Stimulated activated naive CD8-positive, alpha-beta T cell treated with anti-CD3 and anti-CD28 coated beads, Interleukin-15, amount 100 ng/mL, for 72 hours (primary cell): ENCODE measurements around the gene TARP.
A peak's percentile ranks its signal among the peaks of the same experiment; 100 is the strongest.
"Not testable (repeated sequence)": the region's sequence is repeated elsewhere in the genome, so short reads cannot be mapped to it uniquely, and the experiment has no call there.

Source experiments
- ATAC-seq: fragments of 150-1000 bp; cut with Tn5 transposase; 2 replicates; pipeline ENCODE4 v1.10.0; 2021; ENCODE audit warnings: mild to moderate bottlenecking, moderate library complexity
- DNase-seq, 2 donors: peaks; one replicate each; pipeline ENCODE4 v3.0.0; 2021 to 2022
- H3K27ac Mint-ChIP-seq, 2 donors: one replicate each; pipeline ENCODE4 v1.8.0; 2022; ENCODE audit warnings: mild to moderate bottlenecking in 2 of 2, mixed read lengths in 2 of 2, moderate library complexity in 2 of 2
- H3K27me3 Mint-ChIP-seq: one replicate; pipeline ENCODE4 v1.8.0; 2022; ENCODE audit warnings: mixed read lengths
- H3K4me1 Mint-ChIP-seq: one replicate; pipeline ENCODE4 v1.8.0; 2022; ENCODE audit warnings: mild to moderate bottlenecking, mixed read lengths
- H3K4me3 Mint-ChIP-seq, 2 donors: one replicate each; pipeline ENCODE4 v1.8.0; 2022; ENCODE audit warnings: mild to moderate bottlenecking in 2 of 2, mixed read lengths in 2 of 2, moderate library complexity in 1 of 2
- H3K9me3 Mint-ChIP-seq, 2 donors: one replicate each; pipeline ENCODE4 v1.8.0; 2022; ENCODE audit warnings: mixed read lengths in 2 of 2

Gene TARP

DNA sequence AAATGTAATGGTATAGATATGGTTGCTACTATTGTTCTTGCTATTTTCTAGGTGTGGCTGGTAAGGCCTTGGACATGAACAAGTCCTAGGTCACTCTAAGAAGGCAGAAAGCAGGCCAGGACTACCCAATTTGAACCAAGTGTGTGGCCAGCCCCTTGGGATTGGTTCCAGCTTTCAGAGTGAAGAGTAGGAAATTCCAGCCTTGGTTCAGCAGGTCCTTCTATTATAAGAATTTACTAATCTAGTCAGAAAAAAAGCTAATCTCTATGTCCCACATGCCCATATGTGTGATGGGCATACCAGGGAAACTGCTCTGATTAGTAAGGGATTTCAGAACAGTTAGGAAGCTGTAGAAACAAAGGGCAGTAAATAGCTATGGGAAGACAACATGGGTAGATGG is 7.8 kb upstream of the TARP start:
- no peak overlapping the region for H3K4me3 Mint-ChIP-seq
- H3K9me3 Mint-ChIP-seq = no peaks in the 10 kb centered on the region
- H3K27ac Mint-ChIP-seq = no peak overlapping the region
- H3K4me1 Mint-ChIP-seq = no peaks in the 10 kb centered on the region
- DNase-seq = no peak
- no peak for ATAC-seq
- H3K27me3 Mint-ChIP-seq = no peaks in the 10 kb centered on the region

DNA sequence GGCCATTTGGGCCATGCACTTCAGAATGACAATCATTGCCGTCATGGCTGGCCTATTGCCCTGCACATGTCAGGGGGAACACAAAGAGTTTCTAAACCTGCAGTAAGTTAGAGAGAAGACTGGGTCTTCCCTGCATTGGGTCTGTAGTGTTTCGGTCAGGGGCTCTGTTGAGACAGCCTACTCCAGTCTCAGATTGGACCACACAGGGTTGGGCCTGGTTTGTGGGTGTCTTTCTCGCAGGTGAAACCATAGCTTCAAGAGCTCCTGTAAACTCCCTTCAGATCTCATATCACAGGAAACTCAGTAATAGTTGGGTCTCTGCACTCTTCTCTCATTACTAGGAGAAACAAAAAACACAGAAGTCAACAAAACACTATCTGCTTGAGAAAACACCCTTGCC is 7.3 kb upstream of the TARP start:
- Mint-ChIP-seq H3K27me3 (no peaks in the 10 kb centered on the region), H3K9me3 (no peaks in the 10 kb centered on the region), H3K4me1 (no peaks in the 10 kb centered on the region), H3K4me3 (no peak overlapping the region), H3K27ac (no peak overlapping the region)
- ATAC-seq = no peak
- DNase-seq = no peak

DNA sequence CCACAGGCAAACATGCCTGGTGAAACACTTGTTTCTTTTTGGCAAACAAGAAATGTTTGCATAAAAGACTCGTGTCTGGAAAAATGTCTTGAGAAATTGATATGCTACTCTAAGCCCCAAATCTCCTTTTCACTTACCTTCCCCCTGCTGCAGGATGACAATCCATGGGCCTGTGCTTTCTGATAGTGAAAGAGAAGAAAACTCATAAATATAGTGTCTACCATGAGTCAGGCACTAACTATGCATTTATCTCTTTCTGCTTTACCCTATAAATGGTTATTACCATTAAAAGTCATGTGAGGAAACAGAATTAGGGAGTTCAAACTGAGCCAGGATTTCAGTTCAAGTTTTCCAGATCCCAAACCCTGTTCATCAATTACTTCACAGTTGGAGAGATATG is 6.6 kb upstream of the TARP start:
- ATAC-seq (no peak), DNase-seq (no peak)
- Mint-ChIP-seq H3K27me3 (no peaks in the 10 kb centered on the region), H3K4me3 (no peak overlapping the region), H3K9me3 (no peaks in the 10 kb centered on the region), H3K27ac (no peak overlapping the region), H3K4me1 (no peaks in the 10 kb centered on the region)

DNA sequence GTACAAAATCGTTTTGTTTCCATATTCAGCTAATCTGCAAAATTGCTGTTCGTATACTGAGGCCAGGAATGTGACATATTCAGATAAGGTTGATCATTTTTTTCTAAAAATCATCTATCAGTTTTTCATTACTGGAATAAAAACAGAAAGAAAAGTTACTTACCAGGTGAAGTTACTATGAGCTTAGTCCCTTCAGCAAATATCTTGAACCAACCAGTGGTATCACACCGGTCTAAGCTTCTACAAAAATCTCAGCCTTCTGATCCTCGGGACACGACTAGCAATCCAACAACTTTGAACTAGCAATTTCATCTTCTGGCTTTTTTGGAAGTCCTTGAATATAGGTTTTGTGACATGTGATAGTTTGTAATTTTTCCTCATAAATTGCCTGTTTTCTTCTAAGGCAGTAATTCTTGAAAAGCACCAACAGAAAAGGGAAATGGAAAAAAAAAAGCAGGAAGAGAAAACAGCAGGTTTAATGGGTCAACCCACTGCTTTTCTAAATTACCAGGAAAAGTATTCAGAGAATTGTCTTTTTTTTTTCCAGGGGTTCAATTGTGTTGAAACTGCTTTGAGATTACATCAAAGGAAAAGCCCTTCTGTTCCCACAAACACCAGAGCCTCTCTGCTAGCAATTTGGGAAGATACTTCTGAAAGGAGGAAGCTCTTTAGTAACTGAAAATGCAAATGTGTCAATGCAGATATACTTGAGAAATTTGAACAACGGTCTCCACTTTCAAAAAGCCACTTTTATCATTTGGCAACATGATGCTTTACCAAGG is 2.9 kb upstream of the TARP start:
- no peaks in the 10 kb centered on the region for H3K4me1 Mint-ChIP-seq
- no peaks in the 10 kb centered on the region for H3K9me3 Mint-ChIP-seq
- H3K4me3 Mint-ChIP-seq = peak overlapping the region in 1 of 2 donors; percentile 51
- ATAC-seq = no peak
- DNase-seq = no peak
- H3K27me3 Mint-ChIP-seq = no peaks in the 10 kb centered on the region
- peak overlapping the region in 1 of 2 donors; percentile 81 for H3K27ac Mint-ChIP-seq

DNA sequence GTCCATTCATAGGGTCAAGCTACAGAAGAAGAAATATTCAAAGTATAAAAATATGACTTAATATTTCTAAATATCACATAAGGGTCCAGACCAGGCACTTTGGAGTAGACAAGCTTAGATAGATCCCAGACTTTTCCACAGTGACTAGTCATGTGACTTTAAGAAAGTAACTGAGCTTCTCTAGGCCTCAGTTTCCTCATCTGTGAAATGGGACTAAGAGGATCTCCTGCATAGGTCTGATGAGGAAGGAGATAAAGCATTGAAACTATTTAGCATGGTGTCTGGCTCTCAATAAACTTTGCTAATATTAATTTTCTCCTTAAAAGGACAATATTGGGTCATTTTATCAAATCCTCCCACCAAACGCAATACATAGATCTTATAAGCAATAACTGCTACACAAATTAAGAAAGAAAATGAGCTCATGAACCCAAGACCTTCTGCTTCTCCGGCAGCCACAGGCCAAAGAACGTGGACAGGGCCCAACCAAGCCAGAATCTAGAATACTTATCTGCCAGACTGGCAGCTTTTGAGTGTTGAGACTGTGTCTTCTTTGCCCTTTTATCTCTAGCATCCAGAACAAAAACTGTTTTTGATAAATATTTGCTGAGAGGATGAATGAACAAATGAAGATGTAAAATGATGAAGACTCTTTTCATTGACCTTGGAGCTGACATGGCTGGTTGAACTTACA is 1.6 kb upstream of the TARP start:
- H3K27me3 Mint-ChIP-seq = no peaks in the 10 kb centered on the region
- H3K27ac Mint-ChIP-seq = no peak overlapping the region
- no peak for ATAC-seq
- H3K4me3 Mint-ChIP-seq = peak overlapping the region in 1 of 2 donors; percentile 15
- H3K9me3 Mint-ChIP-seq = no peaks in the 10 kb centered on the region
- no peak for DNase-seq
- no peaks in the 10 kb centered on the region for H3K4me1 Mint-ChIP-seq

DNA sequence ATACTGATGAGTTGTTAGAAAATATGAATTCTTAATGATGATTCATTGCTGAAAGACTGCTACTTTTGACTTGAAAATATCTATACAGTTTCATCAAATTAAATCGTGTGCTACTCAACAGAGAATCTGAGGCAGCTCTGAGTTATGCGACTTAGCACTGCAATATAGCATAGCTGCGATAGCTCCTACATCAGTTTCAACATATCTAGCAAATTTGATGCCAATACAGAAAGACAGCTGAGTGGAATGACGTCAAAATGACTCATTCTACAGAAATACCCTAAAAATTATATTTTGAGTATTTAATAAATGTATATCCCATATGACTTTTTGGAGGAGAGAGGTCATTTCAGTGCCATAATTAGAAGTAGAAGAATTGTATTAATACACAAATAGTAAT is 1.1 kb upstream of the TARP start:
- no peak overlapping the region for H3K4me3 Mint-ChIP-seq
- no peak for DNase-seq
- H3K27me3 Mint-ChIP-seq = no peaks in the 10 kb centered on the region
- no peaks in the 10 kb centered on the region for H3K4me1 Mint-ChIP-seq
- H3K27ac Mint-ChIP-seq = no peak overlapping the region
- H3K9me3 Mint-ChIP-seq = no peaks in the 10 kb centered on the region
- ATAC-seq = no peak

DNA sequence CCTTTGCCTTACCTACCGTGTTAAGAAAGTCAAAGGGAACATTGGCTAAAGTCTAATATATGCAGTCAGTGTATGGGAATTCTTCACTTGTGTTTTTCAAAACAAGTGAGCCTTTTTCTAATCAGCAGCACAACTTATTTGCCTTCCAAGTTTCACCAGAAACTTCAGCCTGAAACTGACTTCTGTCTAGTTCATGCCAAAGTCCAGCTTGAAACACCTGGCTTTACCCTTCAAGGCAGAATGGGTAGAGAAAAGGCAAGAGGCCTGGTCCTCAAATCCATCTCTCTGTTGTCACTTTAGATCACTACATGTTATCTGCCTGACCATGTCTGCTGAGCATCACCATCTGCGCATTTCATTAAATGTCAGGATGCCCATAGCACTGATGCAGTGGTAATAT is 3.0 kb downstream of the TARP start:
- ATAC-seq, H3K27me3 Mint-ChIP-seq, DNase-seq, H3K9me3 Mint-ChIP-seq, H3K4me3 Mint-ChIP-seq, H3K4me1 Mint-ChIP-seq, H3K27ac Mint-ChIP-seq: not testable (repeated sequence)

DNA sequence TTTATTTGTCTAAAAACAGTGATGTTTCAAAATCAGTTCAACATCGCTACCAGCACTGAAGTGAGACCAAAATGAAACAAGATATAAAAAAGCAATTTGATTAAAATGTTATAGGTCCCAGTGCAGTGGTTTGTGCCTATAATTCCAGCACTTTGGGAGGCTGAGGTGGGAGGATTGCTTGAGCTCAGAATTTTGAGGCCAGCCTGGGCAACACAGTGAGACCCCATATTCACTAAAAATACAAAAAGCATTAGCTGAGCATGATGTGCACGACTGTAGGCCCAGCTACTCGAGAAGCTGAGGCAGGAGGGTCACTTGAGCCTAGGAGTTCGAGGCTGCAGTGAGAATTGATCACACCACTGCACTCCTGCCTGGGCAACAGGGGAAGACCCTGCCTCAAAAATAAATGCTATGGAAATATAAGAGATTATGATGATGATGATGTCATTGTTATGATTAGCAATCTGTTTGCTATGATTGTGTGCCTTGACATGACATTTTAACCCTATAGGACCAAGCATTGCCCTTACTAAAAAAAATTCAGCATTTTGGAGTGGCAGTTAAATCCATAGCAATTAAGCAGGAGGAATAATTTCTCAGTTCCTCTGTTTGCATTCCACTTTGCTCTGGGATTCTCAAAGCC is 3.6 kb downstream of the TARP start:
- not testable (repeated sequence) for H3K4me3 Mint-ChIP-seq, H3K27me3 Mint-ChIP-seq, H3K27ac Mint-ChIP-seq, ATAC-seq, H3K9me3 Mint-ChIP-seq, H3K4me1 Mint-ChIP-seq, DNase-seq

DNA sequence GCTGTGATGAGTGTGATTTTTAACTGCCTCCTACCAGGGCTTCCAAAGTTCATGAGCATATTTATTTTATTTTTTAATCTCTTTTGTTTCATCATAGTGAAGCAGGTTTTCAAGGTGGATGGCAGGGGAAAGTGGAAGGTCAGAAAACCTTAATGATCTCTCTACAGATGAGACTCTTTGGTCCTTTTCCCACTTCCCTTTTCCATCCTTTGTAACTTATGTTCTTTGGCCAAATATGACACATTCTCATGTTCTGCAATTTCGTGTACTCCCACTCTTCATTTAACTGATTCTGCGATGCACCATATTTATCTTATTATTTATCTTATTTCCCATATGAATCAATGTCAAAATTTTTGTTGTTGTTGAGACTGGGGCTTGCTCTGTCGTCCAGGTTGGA is 7.5 kb downstream of the TARP start:
- H3K4me1 Mint-ChIP-seq, H3K4me3 Mint-ChIP-seq, H3K9me3 Mint-ChIP-seq, DNase-seq, H3K27ac Mint-ChIP-seq, H3K27me3 Mint-ChIP-seq, ATAC-seq: not testable (repeated sequence)

DNA sequence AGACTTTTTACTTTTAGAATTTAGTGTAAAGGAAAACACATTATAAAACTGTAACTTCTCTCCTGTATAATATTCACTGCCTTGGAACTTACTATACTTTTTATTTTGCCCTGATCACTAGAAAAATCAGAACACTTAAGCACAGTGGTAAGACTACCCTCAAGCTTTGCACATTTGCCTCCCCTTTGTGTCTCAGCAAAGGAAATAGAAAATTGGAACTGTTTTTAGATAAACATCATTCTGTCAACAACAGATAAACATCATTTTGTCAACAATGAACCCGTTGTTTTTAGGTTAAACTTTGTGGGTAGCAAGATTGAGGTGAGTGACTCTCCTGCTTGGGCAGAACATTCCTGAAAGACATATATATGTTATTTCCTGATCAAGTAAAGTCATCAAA is 8.8 kb downstream of the TARP start:
- DNase-seq, H3K27ac Mint-ChIP-seq, ATAC-seq, H3K9me3 Mint-ChIP-seq, H3K27me3 Mint-ChIP-seq, H3K4me3 Mint-ChIP-seq, H3K4me1 Mint-ChIP-seq: not testable (repeated sequence)

DNA sequence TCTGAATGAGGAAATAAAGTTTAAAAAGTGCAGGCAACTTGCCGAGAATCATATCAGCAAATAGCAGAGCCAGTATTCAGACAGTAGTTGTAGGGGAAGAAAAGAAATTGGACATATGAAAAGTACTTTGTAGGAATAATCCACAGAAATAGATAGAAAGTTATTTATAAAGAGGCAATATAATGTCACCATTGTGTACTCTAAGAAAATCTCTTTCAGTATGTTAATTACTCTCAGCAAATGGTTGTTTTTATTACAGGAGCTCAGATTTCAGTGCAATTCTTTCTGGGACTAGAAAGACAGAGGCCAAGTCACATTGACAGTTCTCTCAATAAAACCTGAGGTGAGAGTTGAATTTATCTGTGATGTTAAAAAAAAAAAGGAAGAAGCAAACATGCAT is 10.2 kb downstream of the TARP start:
- not testable (repeated sequence) for H3K27ac Mint-ChIP-seq, H3K4me1 Mint-ChIP-seq, H3K4me3 Mint-ChIP-seq, H3K9me3 Mint-ChIP-seq, H3K27me3 Mint-ChIP-seq, ATAC-seq, DNase-seq

DNA sequence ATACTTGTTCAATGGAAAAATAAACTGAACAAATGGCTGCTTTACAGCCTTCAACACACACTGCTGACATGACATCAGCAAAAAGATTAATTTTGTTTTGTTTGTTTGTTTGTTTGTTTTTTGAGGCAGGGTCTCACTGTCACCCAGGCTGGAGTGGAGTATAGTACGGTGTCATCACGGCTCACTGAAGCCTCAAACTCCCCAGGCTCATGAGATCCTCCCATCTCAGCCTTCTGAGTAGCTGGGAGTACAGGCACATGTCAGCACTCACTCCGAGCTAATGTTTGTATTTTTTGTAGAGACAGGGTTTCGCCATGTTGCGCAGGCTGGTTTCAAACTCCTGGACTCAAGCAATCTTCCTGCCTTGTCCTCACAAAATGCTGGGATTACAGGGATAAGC is 10.9 kb downstream of the TARP start:
- no peak overlapping the region for H3K4me3 Mint-ChIP-seq
- H3K27me3 Mint-ChIP-seq = no peaks in the 10 kb centered on the region
- ATAC-seq (no peak), DNase-seq (no peak)
- no peaks in the 10 kb centered on the region for H3K4me1 Mint-ChIP-seq
- no peak overlapping the region for H3K27ac Mint-ChIP-seq
- no peaks in the 10 kb centered on the region for H3K9me3 Mint-ChIP-seq

DNA sequence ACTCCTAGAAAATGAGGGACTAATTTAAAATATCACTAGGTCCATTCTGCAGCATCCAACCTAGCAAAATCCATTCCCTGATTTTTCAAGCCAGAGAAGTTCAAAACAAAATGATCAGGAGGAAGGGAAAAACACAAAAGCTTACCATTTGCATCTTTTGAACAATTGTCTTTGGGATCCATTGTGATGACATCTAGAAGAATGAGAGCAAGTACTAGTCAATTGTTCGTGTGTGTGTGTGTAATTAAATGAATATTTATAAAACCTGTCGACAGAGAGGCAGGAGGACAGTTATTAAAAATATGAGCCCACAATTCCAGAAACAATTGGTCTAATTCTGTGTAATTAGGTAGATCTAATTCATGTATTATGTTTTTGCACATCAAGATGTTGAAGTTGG is 11.4 kb downstream of the TARP start:
- not testable (repeated sequence) for H3K9me3 Mint-ChIP-seq, H3K4me1 Mint-ChIP-seq, H3K27me3 Mint-ChIP-seq, DNase-seq, H3K27ac Mint-ChIP-seq, H3K4me3 Mint-ChIP-seq, ATAC-seq

DNA sequence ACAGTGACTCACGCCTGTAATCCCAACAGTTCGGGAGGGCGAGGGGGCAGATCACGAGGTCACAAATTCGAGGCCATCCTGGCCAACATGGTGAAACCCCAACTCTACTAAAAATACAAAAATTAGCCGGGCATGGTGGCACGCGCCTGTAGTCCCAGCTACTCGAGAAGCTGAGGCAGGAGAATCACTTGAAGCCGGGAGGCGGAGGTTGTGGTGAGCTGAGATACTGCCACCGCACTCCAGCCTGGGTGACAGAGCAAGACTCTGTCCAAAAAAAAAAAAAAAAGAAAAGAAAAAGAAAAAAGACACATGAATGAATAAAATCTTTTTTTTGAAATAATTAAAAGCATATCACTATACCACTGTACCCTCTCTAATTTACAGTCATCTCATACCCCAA is 11.8 kb downstream of the TARP start:
- H3K27ac Mint-ChIP-seq, H3K4me3 Mint-ChIP-seq, H3K9me3 Mint-ChIP-seq, DNase-seq, H3K27me3 Mint-ChIP-seq, ATAC-seq, H3K4me1 Mint-ChIP-seq: not testable (repeated sequence)

DNA sequence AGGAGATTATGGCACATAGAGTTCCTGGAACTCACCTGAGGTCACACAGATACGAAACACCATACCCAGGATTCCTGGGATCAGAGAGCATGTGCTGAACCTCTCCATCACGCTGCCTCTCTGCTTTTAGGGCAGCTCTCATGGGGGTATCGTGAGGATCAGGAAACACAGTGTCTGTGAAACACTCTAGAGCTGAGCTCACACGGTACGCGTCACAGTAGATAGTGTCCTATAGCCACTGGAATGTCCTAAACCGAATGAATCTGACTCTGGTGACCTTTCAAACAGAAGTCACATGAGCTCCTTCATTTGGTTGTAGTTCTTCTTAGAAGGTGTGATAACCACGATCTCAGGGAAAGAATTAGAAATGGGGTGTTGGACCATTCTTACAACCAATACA is 14.3 kb downstream of the TARP start:
- not testable (repeated sequence) for H3K4me1 Mint-ChIP-seq, ATAC-seq, H3K4me3 Mint-ChIP-seq, H3K27me3 Mint-ChIP-seq, DNase-seq, H3K9me3 Mint-ChIP-seq
- peak overlapping the region in 1 of 2 donors; percentile 65 for H3K27ac Mint-ChIP-seq

DNA sequence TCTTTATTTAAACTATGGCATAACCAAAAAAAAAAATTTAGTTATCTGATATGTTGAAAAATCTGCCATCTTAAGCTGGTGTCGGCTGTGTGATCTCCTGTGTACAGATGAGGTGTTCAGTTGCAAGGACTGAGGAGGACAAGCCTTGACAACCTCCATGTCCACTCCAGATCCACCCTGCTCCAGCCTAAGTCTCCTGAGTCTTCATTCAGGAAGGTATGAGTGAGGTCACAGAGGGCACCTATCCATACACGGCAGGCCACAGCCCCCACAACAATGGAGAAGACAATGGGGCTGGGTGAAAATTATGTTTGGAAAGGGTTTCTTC is 16.1 kb downstream of the TARP start:
- Mint-ChIP-seq H3K9me3 (no peaks in the 10 kb centered on the region), H3K4me1 (no peaks in the 10 kb centered on the region), H3K27ac (no peak overlapping the region), H3K27me3 (no peaks in the 10 kb centered on the region), H3K4me3 (no peak overlapping the region)
- ATAC-seq (no peak), DNase-seq (no peak)
